Left lobe of liver (tissue), 2 donors: ENCODE measurements around the gene ITM2C. TPM values are rescaled to one million over a fixed set of nuclear protein-coding genes. Genes with fewer than 3 reads are reported as not detected.

Source experiments
- ATAC-seq: fragments of 200-7000 bp; cut with Tn5 transposase; one replicate; pipeline ENCODE4 v1.9.1; 2020; ENCODE audit warnings: mild to moderate bottlenecking, moderate library complexity
- DNase-seq: peaks from one replicate; pipeline ENCODE4 v3.0.0-alpha.2; 2020; ENCODE audit warnings: low spot score
- total RNA-seq: library from RNA; stranded (reverse); gene quantifications from one replicate; pipeline ENCODE4 v1.2.1, GENCODE V29; 2021
- donor health status: DM: no; HTN: no; CAD: no; lungs with moderate emphysema.
- donor health status: DM: no; HTN: yes; CAD: no.

Gene ITM2C
- total RNA-seq, 1 donor from 2014 or later = 14.2 TPM

DNA sequence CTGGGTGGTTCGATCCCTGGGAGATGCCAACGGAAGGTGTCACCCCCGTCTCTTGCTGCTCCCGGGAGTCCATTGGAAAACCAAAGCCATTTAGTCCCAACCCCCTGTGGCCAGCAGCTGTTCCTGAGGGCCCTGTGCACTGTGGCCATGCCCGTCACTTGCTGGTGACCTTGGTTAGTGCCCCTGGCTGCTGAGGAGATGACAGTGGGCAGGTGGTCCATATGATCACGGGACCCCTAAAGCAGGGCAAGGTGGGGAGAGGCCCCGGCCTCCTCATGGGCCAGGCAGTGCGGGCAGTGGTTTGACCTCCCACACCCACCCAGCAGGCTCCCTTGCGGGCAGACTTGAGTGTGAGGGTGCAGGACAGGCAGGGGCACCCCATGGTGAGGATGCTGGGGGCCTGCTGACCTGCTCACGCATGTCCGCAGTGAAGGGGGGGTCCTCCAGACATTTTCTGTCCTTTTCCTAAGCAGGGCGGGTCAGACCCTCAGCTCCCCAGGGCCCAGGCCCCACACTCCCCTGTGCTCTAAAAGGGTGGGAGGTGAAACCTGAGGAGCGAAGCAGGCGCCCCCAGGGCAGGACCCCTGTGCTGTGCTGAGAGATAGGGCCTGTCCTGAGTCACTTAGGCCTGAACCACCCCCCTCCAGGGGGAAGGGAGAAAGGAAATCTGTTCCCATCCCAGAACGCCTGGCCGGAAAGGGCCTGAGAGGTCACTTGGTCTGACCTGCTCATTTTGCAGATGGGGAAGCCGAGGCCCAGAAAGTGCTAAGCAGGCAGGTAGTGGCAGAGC is 6.8 kb downstream of the ITM2C start:
- ATAC-seq (no peak), DNase-seq (peak; percentile 41)

- DNase-seq (peak; percentile 34), ATAC-seq (no peak)
These were observed 7.6 kb downstream of the ITM2C start for GRCh38 chr2:230872151-230872967.

DNA sequence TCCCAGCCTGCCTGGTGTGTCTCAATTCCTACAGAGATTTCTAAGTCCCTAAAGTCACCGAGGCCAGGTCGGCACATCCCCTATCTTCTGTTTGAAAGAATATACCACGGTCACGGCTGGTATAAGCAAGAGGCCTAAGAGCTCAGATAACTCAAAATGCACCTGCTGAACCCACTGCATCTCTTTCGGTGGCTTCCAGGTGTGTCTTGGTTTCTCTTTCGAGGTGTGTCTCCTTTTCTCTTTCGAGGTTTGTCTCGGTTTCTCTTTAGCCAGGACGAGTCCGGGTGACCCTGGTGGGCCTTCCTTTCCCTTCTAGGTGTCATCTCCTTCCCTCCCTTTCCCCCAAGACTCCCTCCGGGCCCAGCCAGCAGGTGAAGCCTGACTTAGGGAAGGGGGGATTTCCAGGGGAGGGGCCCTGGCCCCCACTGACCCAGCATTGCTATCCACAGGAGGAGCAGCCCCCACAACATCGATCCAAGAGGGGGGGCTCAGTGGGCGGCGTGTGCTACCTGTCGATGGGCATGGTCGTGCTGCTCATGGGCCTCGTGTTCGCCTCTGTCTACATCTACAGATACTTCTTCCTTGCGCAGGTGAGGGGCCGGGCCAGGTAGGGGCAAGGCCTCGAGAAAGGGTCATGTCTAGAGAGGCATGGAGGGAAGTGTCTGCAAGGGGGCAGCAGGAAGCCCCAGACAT is 8.4 kb downstream of the ITM2C start:
- peak; percentile 29 for DNase-seq
- no peak for ATAC-seq

- peak; percentile 38 for DNase-seq
- ATAC-seq = no peak
These were observed 9.1 kb downstream of the ITM2C start for GRCh38 chr2:230873661-230874401.

GRCh38 chr2:230874456-230874855 is 9.7 kb downstream of the ITM2C start:
- no peak for ATAC-seq
- DNase-seq = peak; percentile 23

- peak; percentile 40 for DNase-seq
- no peak for ATAC-seq
These were observed 10.1 kb downstream of the ITM2C start for GRCh38 chr2:230874876-230875275.

GRCh38 chr2:230875347-230876315 is 10.9 kb downstream of the ITM2C start:
- DNase-seq (peak; percentile 24), ATAC-seq (no peak)

DNA sequence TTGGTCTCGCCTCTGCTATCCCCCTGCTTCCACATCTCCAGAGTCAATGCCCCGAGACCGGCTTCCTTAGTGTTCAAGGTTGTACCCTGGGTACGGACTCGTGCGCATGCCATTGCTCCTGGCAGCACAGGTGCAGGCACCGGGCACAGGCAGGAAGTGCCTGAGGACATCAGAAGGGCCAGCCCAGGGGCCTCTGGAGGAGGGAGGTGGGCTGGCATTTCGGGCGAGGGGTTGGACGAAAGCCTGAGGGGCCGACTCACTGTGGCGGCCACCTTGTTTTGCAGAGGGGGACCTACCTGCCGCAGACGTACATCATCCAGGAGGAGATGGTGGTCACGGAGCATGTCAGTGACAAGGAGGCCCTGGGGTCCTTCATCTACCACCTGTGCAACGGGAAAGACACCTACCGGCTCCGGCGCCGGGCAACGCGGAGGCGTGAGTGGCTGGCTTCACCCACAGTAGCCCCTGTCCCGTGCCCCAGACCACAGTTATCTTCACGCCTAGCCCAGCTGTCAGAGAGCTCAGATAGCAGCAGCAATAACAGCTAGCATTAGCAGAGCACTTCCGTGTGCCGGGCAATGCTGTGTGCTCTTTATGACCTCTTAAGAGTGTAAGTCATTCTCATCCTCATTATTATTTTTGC is 12.5 kb downstream of the ITM2C start:
- DNase-seq (no peak), ATAC-seq (no peak)

DNA sequence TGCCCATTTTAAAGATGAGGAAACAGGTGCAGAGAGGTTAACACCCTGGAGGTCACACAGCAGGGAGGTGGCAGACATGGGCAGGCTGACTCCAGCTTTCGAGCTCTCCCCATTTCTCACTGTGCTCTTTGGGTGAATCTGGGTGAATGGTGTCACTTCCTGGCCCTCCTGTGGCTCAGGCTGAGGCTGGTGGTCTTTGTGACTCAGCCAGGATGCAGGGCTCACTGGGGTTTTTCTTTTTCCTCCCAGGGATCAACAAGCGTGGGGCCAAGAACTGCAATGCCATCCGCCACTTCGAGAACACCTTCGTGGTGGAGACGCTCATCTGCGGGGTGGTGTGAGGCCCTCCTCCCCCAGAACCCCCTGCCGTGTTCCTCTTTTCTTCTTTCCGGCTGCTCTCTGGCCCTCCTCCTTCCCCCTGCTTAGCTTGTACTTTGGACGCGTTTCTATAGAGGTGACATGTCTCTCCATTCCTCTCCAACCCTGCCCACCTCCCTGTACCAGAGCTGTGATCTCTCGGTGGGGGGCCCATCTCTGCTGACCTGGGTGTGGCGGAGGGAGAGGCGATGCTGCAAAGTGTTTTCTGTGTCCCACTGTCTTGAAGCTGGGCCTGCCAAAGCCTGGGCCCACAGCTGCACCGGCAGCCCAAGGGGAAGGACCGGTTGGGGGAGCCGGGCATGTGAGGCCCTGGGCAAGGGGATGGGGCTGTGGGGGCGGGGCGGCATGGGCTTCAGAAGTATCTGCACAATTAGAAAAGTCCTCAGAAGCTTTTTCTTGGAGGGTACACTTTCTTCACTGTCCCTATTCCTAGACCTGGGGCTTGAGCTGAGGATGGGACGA is 13.2 kb downstream of the ITM2C start:
- ATAC-seq (no peak), DNase-seq (no peak)

- DNase-seq (no peak), ATAC-seq (no peak)
These were observed 14.0 kb downstream of the ITM2C start for GRCh38 chr2:230878599-230879188.

GRCh38 chr2:230879271-230879882 is 14.6 kb downstream of the ITM2C start:
- ATAC-seq = no peak
- no peak for DNase-seq

DNA sequence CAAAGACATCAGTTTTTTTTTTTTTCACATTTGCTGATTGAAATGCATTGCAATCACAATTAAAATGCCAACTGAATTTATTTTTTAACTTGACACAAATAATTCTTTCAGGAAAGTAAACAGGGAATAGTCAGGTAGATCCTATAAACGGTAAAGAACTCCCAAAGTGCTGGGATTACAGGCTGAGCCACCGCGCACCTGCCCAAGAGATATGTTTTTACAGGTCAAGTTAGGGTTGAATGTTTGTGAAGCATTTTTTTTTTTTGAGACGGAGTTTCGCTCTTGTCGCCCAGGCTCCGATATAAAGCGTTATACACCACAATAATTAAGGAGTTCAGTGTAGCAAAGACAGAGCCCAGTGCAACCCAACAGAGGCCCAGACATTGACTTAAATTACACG is 15.1 kb downstream of the ITM2C start:
- no peak for DNase-seq
- no peak for ATAC-seq

DNA sequence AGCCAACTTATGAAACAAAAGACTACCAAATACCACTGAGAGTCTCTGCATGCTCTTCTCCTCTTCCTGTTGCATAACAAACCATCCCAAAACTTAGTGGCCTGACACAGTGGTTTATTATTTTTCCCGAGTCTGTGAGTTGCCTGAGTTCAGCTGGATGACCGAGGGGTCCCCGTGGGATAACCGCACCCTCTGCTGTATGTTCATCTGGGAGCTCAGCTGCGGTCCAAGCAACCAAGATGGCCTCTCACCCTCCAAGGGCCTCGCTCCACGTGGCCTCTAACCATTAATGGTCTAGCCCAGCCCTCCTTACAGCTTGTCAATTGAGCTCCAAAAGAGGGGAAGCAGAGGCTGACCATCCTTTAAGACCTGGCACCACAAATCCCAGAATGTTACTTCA is 17.1 kb downstream of the ITM2C start:
- DNase-seq (no peak), ATAC-seq (no peak)

DNA sequence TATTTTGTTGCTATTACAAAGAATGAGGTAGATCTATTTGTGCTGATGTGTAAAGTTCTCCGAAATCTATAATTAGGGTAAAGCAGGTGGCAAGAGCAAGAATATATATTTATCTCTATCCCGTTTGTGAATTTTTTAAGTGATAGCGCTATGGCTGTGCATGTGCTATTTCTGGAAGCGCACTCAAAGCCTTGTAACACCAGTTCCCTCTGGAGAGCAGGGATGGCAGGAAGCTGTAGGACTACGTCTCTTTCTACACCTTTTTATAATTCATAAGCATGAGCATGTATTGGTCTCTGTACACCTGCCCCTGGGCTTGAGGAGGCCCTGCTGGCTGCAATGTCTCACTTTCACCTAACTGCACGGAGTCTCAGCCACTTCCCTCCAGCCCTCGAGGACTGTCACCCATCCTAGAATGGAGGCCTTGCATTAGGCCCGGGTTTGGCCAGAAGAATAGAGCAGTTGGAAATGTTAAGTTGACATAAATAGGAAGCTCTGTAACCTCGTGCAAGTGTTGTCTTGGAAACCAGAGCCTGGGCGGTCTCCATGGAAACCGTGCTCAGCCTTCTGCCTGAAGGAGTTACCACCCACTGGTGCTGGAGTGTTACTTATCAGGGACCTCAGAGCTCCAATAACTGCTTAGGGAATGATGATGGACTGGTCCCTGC is 20.9 kb downstream of the ITM2C start:
- no peak for DNase-seq
- no peak for ATAC-seq

DNA sequence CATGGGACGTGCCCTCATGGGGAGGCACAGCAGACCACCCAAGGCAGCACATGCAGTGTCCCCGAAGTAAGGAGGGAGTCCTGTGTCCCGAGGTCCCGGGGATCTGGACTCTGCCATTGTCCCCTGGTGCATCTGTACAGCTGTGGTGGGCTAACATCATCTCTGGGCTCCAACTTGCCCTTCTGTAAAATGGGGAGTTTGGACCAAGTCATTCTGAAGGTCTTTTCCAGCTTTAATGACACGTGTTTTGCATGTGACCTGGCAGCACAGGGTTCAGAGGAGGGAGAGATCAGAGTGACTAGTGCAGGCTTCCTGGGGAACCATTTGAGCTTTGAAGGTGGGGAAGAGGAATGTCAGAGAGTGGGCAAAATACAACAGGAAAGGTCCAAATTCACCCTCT is 21.5 kb downstream of the ITM2C start:
- no peak for ATAC-seq
- DNase-seq = no peak

- no peak for DNase-seq
- ATAC-seq = no peak
These were observed 21.9 kb downstream of the ITM2C start for GRCh38 chr2:230886671-230887071.

DNA sequence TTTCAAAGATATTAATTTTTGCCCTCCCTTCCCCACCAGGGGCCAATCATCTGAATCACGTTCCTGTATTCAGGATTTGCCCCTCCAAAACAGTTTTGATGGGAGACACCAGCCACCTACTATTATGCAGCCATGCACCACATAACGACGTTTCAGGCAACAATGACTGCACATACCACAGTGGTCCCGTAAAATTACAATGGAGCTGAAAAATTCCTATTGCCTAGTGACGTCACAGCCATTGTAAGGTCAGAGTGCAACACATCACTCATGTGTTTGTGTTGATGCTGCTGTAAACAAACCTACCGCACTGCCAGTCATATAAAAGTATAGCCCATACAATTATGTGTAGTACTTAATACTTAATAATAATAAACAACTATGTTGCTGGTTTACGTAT is 22.6 kb downstream of the ITM2C start:
- no peak for ATAC-seq
- no peak for DNase-seq
